HepG2 (cell line): ENCODE data around the gene SHLD1. TPM values are rescaled to one million over a fixed set of nuclear protein-coding genes. Genes with fewer than 3 reads are reported as not detected.

ENCODE experiments used
- ATAC-seq: fragments of 200-7000 bp; cut with Tn5 transposase; 3 replicates; pipeline ENCODE4 v1.9.1; 2020; ENCODE audit warnings: mild to moderate bottlenecking, moderate library complexity
- BruUV-seq: library from RNA; stranded (reverse); fragments of 400-500 nt; replicated peaks from 2 replicates; lab custom pipeline; 2021; lab: Mats Ljungman, UMichigan
- CTCF ChIA-PET: fragments of 300-600 bp; formaldehyde crosslinking; extraction: SDS; loops from one replicate; lab custom pipeline; 2021; ENCODE audit warnings: low total read pairs, inconsistent platforms, low intra/inter-chr PET ratio; lab: Yijun Ruan, JAX
- POLR2A ChIA-PET: fragments of 350-600 bp; sonication (Branson Sonifier 250); formaldehyde crosslinking; loops from one replicate; lab custom pipeline; 2020; ENCODE audit warnings: antibody characterized with exemption, inconsistent platforms; lab: Yijun Ruan, JAX
- DNase-seq: peaks from one replicate; pipeline ENCODE4 v3.0.0-alpha.2; 2015; ENCODE audit warnings: low spot score
- FAIRE-seq: peaks from 3 replicates; lab custom pipeline; 2011; peaks lifted over from hg19 to GRCh38; lab: Jason Lieb, UNC
- H2AFZ ChIP-seq: one replicate; pipeline ENCODE4 v1.6.1; 2011; ENCODE audit warnings: low read length, inconsistent platforms
- H3K27ac ChIP-seq: fragments of 300-600 bp; 3 replicates; pipeline ENCODE4 v1.8.0; 2011; ENCODE audit warnings: mixed run types, mild to moderate bottlenecking, mixed read lengths, low read length, inconsistent platforms; ENCODE audit not compliant: insufficient read depth; ENCODE audit errors: extremely low read length
- H3K27me3 ChIP-seq, 2 experiments: fragments of 200-600 bp in 1 of 2; 2 replicates in 1 of 2; 3 replicates in 1 of 2; pipeline versions ENCODE4 v1.6.0 to v1.8.0; 2011; ENCODE audit warnings: low read length in 2 of 2, mild to moderate bottlenecking in 2 of 2, moderate library complexity in 2 of 2, inconsistent platforms in 1 of 2; ENCODE audit not compliant: insufficient read depth in 2 of 2, control insufficient read depth in 1 of 2
- H3K36me3 ChIP-seq, 2 experiments: fragments of 200-600 bp in 1 of 2; replicated peaks in 1 of 2; 2 replicates in 1 of 2; 3 replicates in 1 of 2; pipeline versions ENCODE4 v1.5.1 to v1.8.0; 2011; ENCODE audit warnings: low read length in 2 of 2, inconsistent platforms in 1 of 2; ENCODE audit not compliant: insufficient read depth in 2 of 2, control insufficient read depth in 1 of 2
- H3K4me1 ChIP-seq: 2 replicates; pipeline ENCODE4 v1.5.1; 2012; ENCODE audit warnings: low read length, inconsistent platforms; ENCODE audit not compliant: insufficient read depth
- H3K4me2 ChIP-seq: 2 replicates; pipeline ENCODE4 v1.6.0; 2011; ENCODE audit warnings: low read depth, low read length, inconsistent platforms
- H3K4me3 ChIP-seq, 3 experiments: fragments of 200-600 bp in 1 of 3; sonication (generic), shearing (Covaris generic) in 1 of 3; replicated peaks in 1 of 3; 2 replicates each; pipeline ENCODE4 v1.5.1; 2011 to 2016; ENCODE audit warnings: low read length in 3 of 3, inconsistent platforms in 2 of 3, low read depth in 2 of 3, mild to moderate bottlenecking in 2 of 3, control low read depth in 1 of 3, mixed read lengths in 1 of 3; ENCODE audit not compliant: insufficient read depth in 1 of 3
- H3K79me2 ChIP-seq: one replicate; pipeline ENCODE4 v1.6.1; 2011; ENCODE audit warnings: low read length, inconsistent platforms; ENCODE audit not compliant: insufficient read depth
- H3K9ac ChIP-seq: 2 replicates; pipeline ENCODE4 v1.6.0; 2011; ENCODE audit warnings: mild to moderate bottlenecking, low read depth, low read length, inconsistent platforms; ENCODE audit not compliant: insufficient read depth
- H3K9me3 ChIP-seq: 2 replicates; pipeline ENCODE4 v1.5.1; 2012; ENCODE audit warnings: mild to moderate bottlenecking, low read length
- H4K20me1 ChIP-seq: 2 replicates; pipeline ENCODE4 v1.6.0; 2011; ENCODE audit warnings: inconsistent platforms, mild to moderate bottlenecking, low read length, moderate library complexity; ENCODE audit not compliant: insufficient read depth
- HNRNPUL1 ChIP-seq: fragments of 200-400 bp; formaldehyde crosslinking; IDR thresholded peaks from 2 replicates; pipeline ENCODE4 v1.6.1; 2017; ENCODE audit warnings: low read depth, mild to moderate bottlenecking, low read length, moderate library complexity
- RFX1 ChIP-seq: fragments of 450-650 bp; IDR thresholded peaks from 2 replicates; pipeline ENCODE4 v1.6.1; 2017
- RFX3 ChIP-seq: IDR thresholded peaks from 2 replicates; pipeline ENCODE4 v1.6.1; 2016; ENCODE audit warnings: missing biosample characterization, missing genetic modification reagents
- SIX4 ChIP-seq: sonication (generic); formaldehyde crosslinking; IDR thresholded peaks from 2 replicates; pipeline ENCODE4 v1.4.0; 2020; ENCODE audit warnings: missing genetic modification reagents
- SNAPC2 ChIP-seq: sonication (generic); formaldehyde crosslinking; IDR thresholded peaks from 2 replicates; pipeline ENCODE4 v1.8.1; 2022; ENCODE audit warnings: mild to moderate bottlenecking, missing genetic modification reagents
- TARDBP ChIP-seq: sonication (generic); formaldehyde crosslinking; IDR thresholded peaks from 2 replicates; pipeline ENCODE4 v1.8.0; 2022; ENCODE audit warnings: mild to moderate bottlenecking, missing genetic modification reagents
- ZFY ChIP-seq: sonication (generic); formaldehyde crosslinking; IDR thresholded peaks from 2 replicates; pipeline ENCODE4 v1.4.0; 2020; ENCODE audit warnings: missing genetic modification reagents
- ZNF326 ChIP-seq: sonication (generic); formaldehyde crosslinking; IDR thresholded peaks from 2 replicates; pipeline ENCODE4 v1.4.0; 2020; ENCODE audit warnings: missing genetic modification reagents, borderline replicate concordance
- ZNF607 ChIP-seq: sonication (generic); formaldehyde crosslinking; IDR thresholded peaks from 2 replicates; pipeline ENCODE4 v1.5.1; 2020; ENCODE audit warnings: missing genetic modification reagents, mild to moderate bottlenecking, borderline replicate concordance
- ZNF720 ChIP-seq: sonication (generic); formaldehyde crosslinking; IDR thresholded peaks from 2 replicates; pipeline ENCODE4 v1.4.0; 2020; ENCODE audit warnings: missing genetic modification reagents
- ZNF773 ChIP-seq: sonication (generic); formaldehyde crosslinking; IDR thresholded peaks from 2 replicates; pipeline ENCODE4 v1.4.0; 2020; ENCODE audit warnings: missing genetic modification reagents, borderline replicate concordance
- ZNF780A ChIP-seq: sonication (generic); formaldehyde crosslinking; IDR thresholded peaks from 2 replicates; pipeline ENCODE4 v1.8.0; 2022; ENCODE audit warnings: mild to moderate bottlenecking, missing genetic modification reagents, moderate library complexity
- ZSCAN29 ChIP-seq: sonication (generic); formaldehyde crosslinking; conservative IDR thresholded peaks from 2 replicates; pipeline ENCODE4 v1.4.0; 2020; ENCODE audit warnings: mild to moderate bottlenecking, missing genetic modification reagents
- WGBS: methylation state at CpG from one replicate; pipeline ENCODE4 v1.1.6; 2017; ENCODE audit warnings: low lambda C conversion rate; 5-methylcytosine and 5-hydroxymethylcytosine counted together
- in situ Hi-C: cut with HindIII; loops from 2 replicates; pipeline ENCODE4 v1.10.0; 2017; ENCODE audit warnings: low pct_unique_long_range_greater_than_20kb; ENCODE audit not compliant: extremely low pct_ligation_motif_present
- intact Hi-C: fragments of 100-400 bp; cut with micrococcal nuclease; formaldehyde crosslinking; loops from one replicate; pipeline ENCODE4 v1.10.0; 2022; ENCODE audit not compliant: unreplicated experiment
- polyA plus RNA-seq, 8 experiments: library from polyadenylated mRNA; depleted of rRNA in 3 of 8; stranded (reverse) in 7 of 8; unstranded in 1 of 8; fragments of >200 nt; fragmentation: Illumina TruSeq in 4 of 8; extraction: Trizol in 4 of 8; gene quantifications; 2 replicates each; pipeline versions ENCODE4 v1.2.1 to v1.2.3, GENCODE V29; 2011 to 2016; ENCODE audit warnings: low read depth in 4 of 8, missing spikeins in 1 of 8, mixed read lengths in 1 of 8; ENCODE audit not compliant: insufficient read depth in 1 of 8
- total RNA-seq, 5 experiments: library from RNA; depleted of rRNA; stranded (reverse); fragments of >200 nt; fragmentation: Illumina TruSeq; extraction: Trizol; gene quantifications; 2 replicates each; pipeline ENCODE4 v1.2.3, GENCODE V29; 2016; ENCODE audit warnings: low read depth in 1 of 5

Gene SHLD1
- total and polyA plus RNA-seq, 2 of the 13 experiments (the other 11 are each of a cell fraction or from before 2014, with no cell fraction given): 8.9 to 10.0 TPM

DNA sequence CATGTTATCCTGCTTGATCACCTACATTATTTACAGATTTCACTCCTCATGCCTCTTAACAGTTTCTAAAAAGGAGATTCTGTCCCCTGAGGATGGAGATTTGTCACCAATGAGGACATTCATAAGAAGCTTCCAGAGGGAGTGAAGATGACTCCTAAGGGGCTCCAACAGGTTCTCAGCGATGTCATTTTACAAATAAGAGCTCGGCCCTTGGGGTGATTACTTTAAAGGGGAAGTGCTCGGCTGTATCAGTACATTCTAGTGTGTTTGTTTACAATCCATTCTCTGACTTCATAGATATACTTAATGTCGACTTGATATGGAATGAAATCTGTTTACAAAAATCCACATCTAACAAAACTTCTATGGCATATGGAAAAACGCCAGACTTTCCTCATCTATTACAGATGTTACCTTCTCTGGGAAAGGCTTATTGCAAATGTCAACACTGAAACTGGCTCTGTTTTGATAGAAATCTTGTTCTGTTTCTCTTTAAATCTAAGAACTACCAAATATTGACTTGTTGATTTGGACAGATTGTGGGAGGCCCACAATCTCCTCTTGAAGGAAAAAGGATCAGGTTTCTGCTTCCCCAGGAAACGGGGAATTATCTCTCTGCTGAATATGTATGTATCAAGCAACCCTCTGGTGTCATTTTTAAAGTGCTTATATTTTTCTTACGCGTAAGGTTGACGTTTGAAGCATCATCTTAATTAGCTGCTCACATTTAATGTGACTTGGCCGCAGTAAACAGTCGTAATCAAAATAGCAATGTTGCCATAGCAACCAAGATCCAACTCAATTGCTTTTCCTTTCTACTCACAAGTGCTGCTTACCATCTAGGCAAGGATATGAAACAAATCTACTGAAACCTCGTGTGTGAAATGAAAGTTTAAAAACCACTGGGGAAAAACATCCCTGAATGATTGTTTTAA is 95.7 kb downstream of the SHLD1 start:
- H3K36me3 ChIP-seq: no peaks in the 10 kb centered on the region
- WGBS: 68% methylated on average over 12 of the region's 12 CpGs
- ChIA-PET CTCF (no interaction called here), POLR2A (no interaction called here)
- H4K20me1 ChIP-seq: no peaks in the 10 kb centered on the region
- no peak overlapping the region for H3K9ac ChIP-seq
- H3K4me3 ChIP-seq: no peak overlapping the region
- no peak for DNase-seq
- no TSS peak for BruUV-seq
- in situ Hi-C loops: no loop called here
- no peak overlapping the region for H3K27ac ChIP-seq
- H2AFZ ChIP-seq: no peak overlapping the region
- no peaks in the 10 kb centered on the region for H3K79me2 ChIP-seq
- FAIRE-seq: no peak
- H3K4me2 ChIP-seq: no peak overlapping the region
- TF ChIP-seq ZNF780A (CRISPR knock-in tag) (no peak), TARDBP (CRISPR knock-in tag) (no peak), ZSCAN29 (CRISPR knock-in tag) (no peak), SIX4 (0 out of 2 replicates have a peak, but pooled peaks have one; percentile 33), SNAPC2 (no peak), ZNF720 (no peak), ZNF326 (CRISPR knock-in tag) (no peak), RFX1 (peak; percentile 50; the same call in 1 of the 2 replicates), RFX3 (peak; percentile 62), ZFY (CRISPR knock-in tag) (no peak), HNRNPUL1 (no peak), ZNF773 (CRISPR knock-in tag) (no peak), ZNF607 (CRISPR knock-in tag) (no peak)
- H3K4me1 ChIP-seq: peaks cover 19% of the 10 kb centered on the region
- H3K9me3 ChIP-seq: no peaks in the 10 kb centered on the region
- H3K27me3 ChIP-seq: no peaks in the 10 kb centered on the region; a peak in 1 of 5 replicates
- ATAC-seq: no peak
- intact Hi-C loops: no loop called here
